Subcutaneous adipose tissue (tissue), 4 donors: Measurements from ENCODE around the gene RASL10A. TPM values are rescaled to one million over a fixed set of nuclear protein-coding genes. Genes with fewer than 3 reads are reported as not detected.

ENCODE experiments used
- total RNA-seq, 4 donors: library from RNA; depleted of rRNA; stranded (reverse); fragments of >200 nt; gene quantifications; one replicate each; pipeline ENCODE4 v1.1.0, GENCODE V29; 2016
- TF ChIP-seq, protein P1 (sequence below): fragments of 450-650 bp; IDR thresholded peaks from one replicate; pipeline ENCODE4 v1.5.1; 2016; ENCODE audit warnings: low read depth, mild to moderate bottlenecking, control low read depth, antibody characterized with exemption, moderate library complexity

The RASL10A gene, protein sequence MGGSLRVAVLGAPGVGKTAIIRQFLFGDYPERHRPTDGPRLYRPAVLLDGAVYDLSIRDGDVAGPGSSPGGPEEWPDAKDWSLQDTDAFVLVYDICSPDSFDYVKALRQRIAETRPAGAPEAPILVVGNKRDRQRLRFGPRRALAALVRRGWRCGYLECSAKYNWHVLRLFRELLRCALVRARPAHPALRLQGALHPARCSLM
- 1 to 10 TPM in 2 of 4 donors, under 1 TPM in 2; 0.38 to 2.2 (median 1.1) TPM for total RNA-seq

DNA sequence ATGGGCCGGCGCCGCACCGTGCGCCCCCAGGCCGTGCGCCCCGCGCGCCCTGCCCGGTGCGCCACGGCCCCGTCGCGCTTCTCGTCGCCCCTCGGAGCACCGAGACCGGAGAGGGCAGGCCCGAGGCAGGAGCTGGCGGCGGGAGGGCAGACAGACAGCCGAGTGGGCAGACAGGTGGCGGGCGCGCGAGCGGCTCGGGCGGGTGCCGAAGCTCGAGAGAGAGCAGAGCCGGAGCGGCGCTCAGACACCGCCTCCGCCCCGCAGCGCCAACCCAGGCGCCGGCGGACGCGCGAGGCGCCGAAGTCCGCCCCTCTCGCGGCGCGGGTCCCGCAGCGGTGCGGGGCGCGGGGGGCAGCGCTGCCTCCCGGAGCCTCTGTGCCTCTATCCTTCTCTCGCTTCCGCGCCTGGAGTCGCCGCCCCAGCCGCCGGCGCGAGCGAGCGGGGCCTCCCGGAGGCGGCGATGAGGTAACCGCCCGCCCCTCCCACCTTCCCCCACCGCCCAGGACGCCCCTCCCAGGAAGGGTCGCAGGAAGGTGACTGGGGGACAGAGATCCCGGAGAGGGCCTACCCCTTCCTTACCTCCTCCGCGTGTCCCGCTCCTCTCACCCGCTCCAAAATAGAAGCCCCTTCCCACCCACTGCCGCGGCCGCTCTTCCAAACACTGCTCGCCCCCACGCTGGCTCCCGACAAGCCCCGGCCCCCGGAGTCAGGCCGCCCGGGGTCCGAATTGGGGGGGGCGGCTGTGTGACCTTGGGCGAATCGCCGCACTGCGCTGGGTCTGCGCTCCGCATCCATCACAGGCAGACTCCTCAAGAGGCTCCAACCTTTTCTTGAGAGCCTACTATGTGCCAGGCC lies at the start of gene RASL10A:
RASL10A (minus strand) TSS at position 412 of the 855 bp plus-strand sequence. CDS start 451 bp downstream, outside the sequence.
- TF ChIP-seq, protein P1, sequence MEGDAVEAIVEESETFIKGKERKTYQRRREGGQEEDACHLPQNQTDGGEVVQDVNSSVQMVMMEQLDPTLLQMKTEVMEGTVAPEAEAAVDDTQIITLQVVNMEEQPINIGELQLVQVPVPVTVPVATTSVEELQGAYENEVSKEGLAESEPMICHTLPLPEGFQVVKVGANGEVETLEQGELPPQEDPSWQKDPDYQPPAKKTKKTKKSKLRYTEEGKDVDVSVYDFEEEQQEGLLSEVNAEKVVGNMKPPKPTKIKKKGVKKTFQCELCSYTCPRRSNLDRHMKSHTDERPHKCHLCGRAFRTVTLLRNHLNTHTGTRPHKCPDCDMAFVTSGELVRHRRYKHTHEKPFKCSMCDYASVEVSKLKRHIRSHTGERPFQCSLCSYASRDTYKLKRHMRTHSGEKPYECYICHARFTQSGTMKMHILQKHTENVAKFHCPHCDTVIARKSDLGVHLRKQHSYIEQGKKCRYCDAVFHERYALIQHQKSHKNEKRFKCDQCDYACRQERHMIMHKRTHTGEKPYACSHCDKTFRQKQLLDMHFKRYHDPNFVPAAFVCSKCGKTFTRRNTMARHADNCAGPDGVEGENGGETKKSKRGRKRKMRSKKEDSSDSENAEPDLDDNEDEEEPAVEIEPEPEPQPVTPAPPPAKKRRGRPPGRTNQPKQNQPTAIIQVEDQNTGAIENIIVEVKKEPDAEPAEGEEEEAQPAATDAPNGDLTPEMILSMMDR: no peak

DNA sequence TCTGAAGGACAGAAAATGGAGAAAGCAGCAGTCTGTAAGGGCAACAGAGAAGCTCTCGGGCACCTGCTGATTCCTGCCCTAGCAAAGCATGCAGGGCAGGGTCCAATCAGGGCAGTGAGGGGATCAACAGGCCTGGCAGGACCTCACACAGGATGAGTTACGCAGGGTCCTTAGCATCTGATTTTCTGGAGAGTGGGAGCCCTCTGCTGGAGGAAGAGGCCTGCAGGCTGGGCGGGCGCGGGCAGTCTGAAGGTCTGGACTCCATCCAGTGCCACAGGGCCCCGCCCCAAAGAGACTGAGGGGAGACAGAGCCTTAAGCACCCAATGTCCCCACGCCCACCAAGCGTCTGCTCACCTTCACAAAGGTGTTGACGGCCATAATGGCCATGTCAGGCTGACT lies 44.0 kb upstream of the RASL10A start:
- TF ChIP-seq, protein P1: no peak

DNA sequence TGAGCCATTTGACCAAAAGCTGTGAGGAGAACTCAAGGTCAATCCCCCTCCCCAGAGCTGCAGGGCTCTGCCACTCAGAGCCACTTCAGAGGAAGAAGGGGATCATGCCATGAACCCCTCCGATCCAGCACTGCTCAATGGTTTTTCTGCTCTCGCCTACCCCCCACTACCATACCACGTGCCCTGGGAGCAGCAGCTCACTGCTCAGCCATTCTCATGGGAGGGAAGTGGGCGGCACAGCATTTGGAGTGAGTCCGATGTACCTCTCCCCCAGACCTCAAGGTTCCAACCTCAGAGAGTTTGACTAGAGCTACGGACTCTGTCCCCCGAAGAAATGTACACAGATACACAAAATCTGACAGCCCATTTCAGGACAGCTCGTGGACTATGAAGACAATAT lies 38.4 kb upstream of the RASL10A start:
- TF ChIP-seq, protein P1: no peak

DNA sequence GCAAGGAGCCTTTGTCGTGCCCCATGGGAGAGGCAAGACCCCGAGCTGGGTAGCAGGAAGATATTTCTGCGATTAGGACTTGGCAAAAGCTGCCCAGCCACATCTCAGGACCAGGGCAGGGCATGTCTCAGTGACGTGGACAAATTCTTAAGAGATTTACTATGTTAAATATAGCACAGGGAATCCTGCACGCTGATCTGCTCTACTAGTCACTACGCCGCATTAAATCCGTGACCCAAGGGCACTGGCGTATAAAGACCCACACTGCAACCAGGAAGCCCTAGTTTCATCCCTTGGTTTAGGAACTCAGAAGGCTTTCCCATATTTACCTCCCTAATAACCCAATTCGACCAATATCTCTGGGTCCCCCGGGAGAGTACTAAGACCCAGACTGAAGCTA lies 37.8 kb upstream of the RASL10A start:
- TF ChIP-seq, protein P1: no peak

DNA sequence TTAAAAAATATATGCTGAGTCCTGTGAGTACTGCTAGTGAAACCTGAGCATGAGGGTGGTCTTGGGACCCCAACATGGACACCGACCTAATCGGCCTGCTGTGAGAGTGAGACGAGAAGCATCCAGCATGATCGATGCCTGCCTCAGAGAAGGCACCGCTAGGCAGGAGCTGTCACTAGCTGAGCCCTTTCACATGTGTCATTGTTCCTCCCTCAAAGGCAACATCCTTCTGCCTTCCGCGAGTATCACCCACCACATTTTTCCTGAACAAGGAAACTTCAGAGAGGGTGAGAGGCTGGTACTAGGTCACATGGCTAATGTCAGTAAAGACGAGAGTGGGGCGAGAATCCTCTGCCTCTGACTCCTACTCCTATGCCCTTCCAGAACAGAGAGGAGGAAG lies 37.3 kb upstream of the RASL10A start:
- TF ChIP-seq, protein P1: no peak

DNA sequence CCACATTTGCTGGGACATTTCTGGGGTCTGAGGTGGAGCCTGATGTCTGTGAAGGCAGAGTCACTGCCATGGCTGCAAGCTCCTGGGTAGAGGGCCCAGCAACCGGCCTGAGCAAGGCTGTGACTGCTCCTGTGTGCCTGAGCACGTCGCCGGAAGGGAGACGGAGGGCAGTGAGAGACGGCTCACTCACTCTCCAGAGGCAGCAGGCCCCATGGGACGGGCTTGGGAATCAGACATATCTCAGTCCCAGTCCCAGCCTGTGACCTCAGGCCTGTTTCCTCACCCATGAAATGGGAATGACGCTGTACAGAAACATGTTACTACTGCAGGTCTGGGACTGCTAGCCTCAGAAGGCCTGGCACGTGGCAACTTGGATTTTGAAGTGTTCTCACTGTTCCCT lies 36.4 kb upstream of the RASL10A start:
- TF ChIP-seq, protein P1: no peak

DNA sequence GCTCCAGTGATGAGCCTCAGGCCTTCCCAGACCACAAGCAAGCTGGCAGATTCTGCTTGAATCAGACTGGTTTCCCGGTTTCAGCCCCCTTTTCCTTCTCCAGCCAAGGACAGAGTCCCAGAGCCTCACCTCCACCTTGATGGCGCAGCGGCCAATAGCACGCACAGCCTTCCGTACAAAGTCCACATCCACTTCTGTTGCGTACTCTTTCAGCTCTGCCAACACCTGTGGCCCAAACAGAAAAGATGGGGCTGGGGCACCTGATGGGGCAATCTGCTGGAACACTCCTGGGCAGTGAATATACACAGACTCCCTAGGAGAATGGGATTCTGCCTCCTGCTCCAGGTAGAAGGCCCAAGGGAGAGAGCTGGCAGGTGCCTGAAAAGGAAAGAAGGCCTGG lies 35.5 kb upstream of the RASL10A start:
- TF ChIP-seq, protein P1: no peak
